MM.1S (cell line): ENCODE results near the gene HSD17B14.

ENCODE experiments used
- DNase-seq: peaks from one replicate; pipeline ENCODE4 v3.0.0-alpha.2; 2015
- H2AFZ ChIP-seq: fragments of 300-600 bp; sonication (generic); 2 replicates; pipeline ENCODE4 v1.6.0; 2016; ENCODE audit warnings: antibody characterized with exemption, low read length
- H3F3A ChIP-seq: fragments of 300-600 bp; sonication (generic); 2 replicates; pipeline ENCODE4 v1.6.1; 2016; ENCODE audit warnings: mild to moderate bottlenecking, antibody characterized with exemption, low read length, moderate library complexity, mixed read lengths; ENCODE audit not compliant: insufficient read depth
- H3K27ac ChIP-seq: fragments of 300-600 bp; sonication (generic); 2 replicates; pipeline ENCODE4 v1.5.1; 2016; ENCODE audit warnings: mild to moderate bottlenecking, low read length
- H3K27me3 ChIP-seq: fragments of 300-600 bp; sonication (generic); replicated peaks from 2 replicates; pipeline ENCODE4 v1.6.0; 2016; ENCODE audit warnings: low read length; ENCODE audit not compliant: insufficient read depth
- H3K36me3 ChIP-seq: fragments of 300-600 bp; sonication (generic); replicated peaks from 2 replicates; pipeline ENCODE4 v1.6.1; 2016; ENCODE audit warnings: mild to moderate bottlenecking, low read length, mixed read lengths; ENCODE audit not compliant: insufficient read depth
- H3K4me1 ChIP-seq: fragments of 300-600 bp; sonication (generic); 2 replicates; pipeline ENCODE4 v1.6.1; 2016; ENCODE audit warnings: low read length, mixed read lengths
- H3K4me2 ChIP-seq: fragments of 300-600 bp; sonication (generic); 2 replicates; pipeline ENCODE4 v1.6.0; 2016; ENCODE audit warnings: low read depth, low read length
- H3K4me3 ChIP-seq: fragments of 300-600 bp; sonication (generic); 2 replicates; pipeline ENCODE4 v1.5.1; 2016; ENCODE audit warnings: low read length, mixed read lengths
- H3K79me2 ChIP-seq: fragments of 300-600 bp; sonication (generic); 2 replicates; pipeline ENCODE4 v1.6.1; 2016; ENCODE audit warnings: mixed run types, low read length, mixed read lengths
- H3K9ac ChIP-seq: fragments of 300-600 bp; sonication (generic); 2 replicates; pipeline ENCODE4 v1.6.1; 2016; ENCODE audit warnings: low read length, mixed read lengths
- H3K9me2 ChIP-seq: fragments of 300-600 bp; sonication (generic); replicated peaks from 2 replicates; pipeline ENCODE4 v1.6.1; 2016; ENCODE audit warnings: mild to moderate bottlenecking, low read length, mixed read lengths; ENCODE audit not compliant: insufficient read depth
- H3K9me3 ChIP-seq: fragments of 300-600 bp; sonication (generic); replicated peaks from 2 replicates; pipeline ENCODE4 v1.6.1; 2016; ENCODE audit warnings: mild to moderate bottlenecking, low read length, mixed read lengths; ENCODE audit not compliant: insufficient read depth
- H4K20me1 ChIP-seq: fragments of 300-600 bp; sonication (generic); 2 replicates; pipeline ENCODE4 v1.6.1; 2016; ENCODE audit warnings: mild to moderate bottlenecking, low read length, moderate library complexity, mixed read lengths; ENCODE audit not compliant: insufficient read depth
- CTCF ChIP-seq: fragments of 300-600 bp; sonication (generic); IDR thresholded peaks from 2 replicates; pipeline ENCODE4 v1.5.1; 2016; ENCODE audit warnings: antibody characterized with exemption, low read length, mixed read lengths
- EZH2 ChIP-seq: fragments of 300-600 bp; sonication (generic); optimal IDR thresholded peaks from 2 replicates; pipeline ENCODE3; 2017; ENCODE audit warnings: low read depth, mild to moderate bottlenecking, antibody characterized with exemption, low read length, mixed read lengths
- EZH2phosphoT487 ChIP-seq: fragments of 300-600 bp; sonication (generic); IDR thresholded peaks from 2 replicates; pipeline ENCODE4 v1.6.1; 2018; ENCODE audit warnings: antibody characterized with exemption, low read length

Gene HSD17B14

GRCh38 chr19:48866692-48867091, 30.4 kb upstream of the HSD17B14 start:
- H3K79me2 ChIP-seq = no peaks in the 10 kb centered on the region
- H3K36me3 ChIP-seq = no peaks in the 10 kb centered on the region
- H3K4me3 ChIP-seq = no peak overlapping the region
- no peaks in the 10 kb centered on the region for H3K9me3 ChIP-seq
- H3K27me3 ChIP-seq = peaks cover 9% of the 10 kb centered on the region
- 0 out of 2 replicates have a peak overlapping the region, but pooled peaks have one; percentile 24 for H3K4me2 ChIP-seq
- no peak overlapping the region for H3K9ac ChIP-seq
- no peak overlapping the region for H2AFZ ChIP-seq
- H3K27ac ChIP-seq = no peak overlapping the region
- peaks cover 11% of the 10 kb centered on the region for H3K4me1 ChIP-seq
- H3F3A ChIP-seq = no peaks in the 10 kb centered on the region
- DNase-seq = no peak
- TF ChIP-seq CTCF = no peak
- no peak for TF ChIP-seq EZH2phosphoT487
- no peak for TF ChIP-seq EZH2
- no peaks in the 10 kb centered on the region for H3K9me2 ChIP-seq
- no peaks in the 10 kb centered on the region for H4K20me1 ChIP-seq

- Histone ChIP-seq H3K4me2 (no peak overlapping the region), H3K9ac (no peak overlapping the region), H3K79me2 (no peaks in the 10 kb centered on the region), H3K36me3 (no peaks in the 10 kb centered on the region), H3K9me3 (no peaks in the 10 kb centered on the region), H3K4me3 (no peak overlapping the region), H2AFZ (no peak overlapping the region), H3K4me1 (peaks cover 11% of the 10 kb centered on the region), H3F3A (no peaks in the 10 kb centered on the region), H3K27me3 (peaks cover 16% of the 10 kb centered on the region), H3K27ac (no peak overlapping the region), H3K9me2 (no peaks in the 10 kb centered on the region), H4K20me1 (no peaks in the 10 kb centered on the region)
- no peak for DNase-seq
- TF ChIP-seq CTCF = no peak
- TF ChIP-seq EZH2 = no peak
- no peak for TF ChIP-seq EZH2phosphoT487
These were observed 26.5 kb upstream of the HSD17B14 start for GRCh38 chr19:48862827-48863226.

GRCh38 chr19:48861313-48861712, 25.0 kb upstream of the HSD17B14 start:
- Histone ChIP-seq H3F3A (no peaks in the 10 kb centered on the region), H4K20me1 (no peaks in the 10 kb centered on the region), H2AFZ (no peak overlapping the region), H3K4me2 (no peak overlapping the region), H3K4me3 (no peak overlapping the region), H3K4me1 (peaks cover 4% of the 10 kb centered on the region), H3K27ac (no peak overlapping the region), H3K9me3 (no peaks in the 10 kb centered on the region), H3K27me3 (peaks cover 9% of the 10 kb centered on the region), H3K9me2 (no peaks in the 10 kb centered on the region), H3K79me2 (no peaks in the 10 kb centered on the region), H3K36me3 (no peaks in the 10 kb centered on the region), H3K9ac (no peak overlapping the region)
- no peak for TF ChIP-seq CTCF
- TF ChIP-seq EZH2 = no peak
- TF ChIP-seq EZH2phosphoT487 = no peak
- DNase-seq = no peak
